Muscle of back (tissue), 11 donors: Measurements from ENCODE around the gene EFCAB6. TPM values are rescaled to one million over a fixed set of nuclear protein-coding genes. Genes with fewer than 3 reads are reported as not detected.

Source experiments
- DNase-seq, 3 donors: peaks; one replicate each; pipeline versions ENCODE4 v3.0.0 to v3.0.0-alpha.2; 2013
- polyA plus RNA-seq, 10 donors: library from polyadenylated mRNA; unstranded; fragments of 120-200 nt; gene quantifications; one replicate each; pipeline ENCODE4 v1.2.1, GENCODE V29; 2013; ENCODE audit not compliant: insufficient read length in 10 of 10

Gene EFCAB6
- polyA plus RNA-seq, 10 donors = 0.61 to 1.3 (median 0.80) TPM

DNA sequence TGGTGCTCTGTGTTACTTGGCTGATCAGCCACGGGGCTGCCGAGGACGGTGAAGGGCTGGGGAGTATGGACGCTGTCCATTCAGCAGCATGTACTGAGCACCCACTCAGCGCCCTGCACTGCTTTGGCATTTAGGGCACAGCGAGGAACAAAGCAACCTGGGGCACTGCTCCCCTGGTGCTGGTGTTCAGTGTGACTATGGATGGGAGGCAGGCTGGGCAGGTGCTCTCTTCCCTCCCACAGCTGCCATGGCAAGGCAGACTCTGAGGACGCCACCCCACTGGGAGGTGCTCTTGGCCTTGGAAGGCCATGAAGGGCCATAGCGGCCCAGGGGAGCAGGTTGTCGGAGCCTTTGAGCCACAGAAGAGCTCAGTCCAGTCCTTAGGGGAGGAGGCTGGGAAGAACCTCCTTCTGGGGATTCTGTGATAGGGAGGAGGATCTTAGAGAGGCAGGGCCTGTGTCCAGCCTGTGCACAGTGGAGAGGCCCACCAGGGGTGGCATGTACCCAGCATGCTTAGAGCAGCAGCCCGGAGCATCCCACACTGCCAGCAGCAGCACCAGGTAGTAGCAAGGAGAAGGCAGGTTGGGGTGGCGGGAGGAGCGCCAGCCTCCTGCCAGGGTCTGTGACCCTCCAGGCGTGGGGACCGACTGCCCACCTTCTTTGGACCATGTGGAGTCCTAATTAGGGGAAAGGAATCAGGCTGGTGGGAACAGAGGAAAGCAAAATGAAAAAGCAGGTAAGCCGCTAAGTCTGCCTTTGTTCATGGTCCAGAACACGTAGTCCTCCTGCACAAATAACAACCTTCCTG lies 258.4 kb downstream of the EFCAB6 start:
- DNase-seq = no peak

DNA sequence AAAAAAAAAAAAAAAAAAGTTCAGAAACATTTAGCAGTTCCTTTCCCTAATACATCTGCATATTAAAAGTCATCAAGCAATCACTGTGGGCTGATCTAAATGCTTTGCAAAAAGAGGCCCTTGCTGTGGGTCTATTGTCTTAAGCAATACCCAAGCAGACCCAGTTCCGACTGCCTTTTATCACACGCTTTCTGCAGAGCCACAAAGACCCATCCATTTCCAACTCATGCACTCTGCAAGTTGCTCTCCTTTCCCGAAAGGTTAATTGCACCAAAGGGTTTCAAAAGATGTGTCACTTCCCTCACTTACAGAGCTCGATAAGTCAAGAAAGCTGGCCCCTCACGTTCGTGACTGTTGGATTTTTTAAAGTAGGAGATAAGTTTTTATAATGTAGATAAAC lies 261.4 kb downstream of the EFCAB6 start:
- DNase-seq = no peak

DNA sequence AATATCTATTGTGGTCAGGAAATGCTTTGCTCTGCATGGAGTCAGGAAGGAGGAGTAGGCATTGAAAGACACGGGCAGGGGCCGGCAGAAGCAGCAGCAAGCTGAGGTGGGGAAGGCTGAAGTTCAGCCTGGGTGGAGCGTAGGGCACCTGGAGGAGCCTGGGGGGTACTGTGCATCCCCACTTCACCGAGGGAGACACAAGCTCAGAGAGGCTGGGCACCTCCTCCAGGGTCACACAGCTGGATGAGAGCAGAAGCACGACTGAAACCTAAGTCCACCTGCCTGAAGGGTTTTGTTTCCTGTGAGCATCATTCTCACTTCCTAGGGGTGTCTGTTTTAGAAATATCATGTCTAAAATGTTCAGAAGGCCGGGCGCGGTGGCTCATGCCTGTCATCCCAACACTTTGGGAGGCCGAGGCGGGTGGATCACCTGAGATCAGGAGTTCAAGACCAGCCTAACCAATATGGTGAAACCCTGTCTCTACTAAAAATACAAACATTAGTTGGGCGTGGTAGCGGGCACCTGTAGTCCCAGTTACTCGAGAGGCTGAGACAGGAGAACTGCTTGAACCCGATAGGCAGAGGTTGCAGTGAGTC lies 262.0 kb downstream of the EFCAB6 start:
- DNase-seq = no peak

DNA sequence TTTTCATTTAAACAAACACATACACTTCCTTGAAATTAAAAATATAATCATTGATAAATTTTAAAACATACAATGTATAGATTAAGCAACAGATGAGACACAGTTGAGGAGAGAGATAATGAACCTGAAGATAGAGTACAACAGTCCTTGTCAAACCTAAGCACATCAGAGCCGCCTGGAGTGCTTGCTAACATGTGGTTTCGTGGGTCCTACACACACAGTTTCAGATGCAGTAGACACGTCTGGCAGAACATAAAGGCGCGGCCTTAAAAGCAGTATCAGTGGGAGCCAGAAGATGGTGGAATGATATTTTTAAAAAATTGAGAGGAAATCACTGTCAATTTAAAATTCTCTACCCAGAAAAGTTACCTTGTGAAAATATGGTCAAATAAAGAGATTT lies 265.9 kb downstream of the EFCAB6 start:
- DNase-seq = no peak

DNA sequence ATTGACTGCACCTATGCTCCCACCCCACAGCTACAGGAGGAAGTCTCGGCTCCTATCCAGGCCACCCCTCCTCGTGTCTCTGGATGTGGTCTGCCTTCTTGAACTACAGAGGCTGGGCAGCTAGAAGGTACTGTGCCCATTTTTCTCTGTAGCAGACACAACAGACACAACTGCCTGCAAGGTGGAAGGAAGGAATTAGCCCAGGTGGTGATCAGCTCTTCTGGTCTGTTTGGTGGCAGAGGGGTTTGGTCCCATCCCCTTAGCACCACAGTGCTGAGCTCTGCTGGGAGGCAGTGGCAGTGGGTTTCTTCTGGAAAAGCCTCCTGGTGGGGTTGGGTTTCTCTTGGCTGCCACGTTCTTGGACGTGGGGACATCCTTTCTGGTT lies 267.8 kb downstream of the EFCAB6 start:
- DNase-seq = no peak

DNA sequence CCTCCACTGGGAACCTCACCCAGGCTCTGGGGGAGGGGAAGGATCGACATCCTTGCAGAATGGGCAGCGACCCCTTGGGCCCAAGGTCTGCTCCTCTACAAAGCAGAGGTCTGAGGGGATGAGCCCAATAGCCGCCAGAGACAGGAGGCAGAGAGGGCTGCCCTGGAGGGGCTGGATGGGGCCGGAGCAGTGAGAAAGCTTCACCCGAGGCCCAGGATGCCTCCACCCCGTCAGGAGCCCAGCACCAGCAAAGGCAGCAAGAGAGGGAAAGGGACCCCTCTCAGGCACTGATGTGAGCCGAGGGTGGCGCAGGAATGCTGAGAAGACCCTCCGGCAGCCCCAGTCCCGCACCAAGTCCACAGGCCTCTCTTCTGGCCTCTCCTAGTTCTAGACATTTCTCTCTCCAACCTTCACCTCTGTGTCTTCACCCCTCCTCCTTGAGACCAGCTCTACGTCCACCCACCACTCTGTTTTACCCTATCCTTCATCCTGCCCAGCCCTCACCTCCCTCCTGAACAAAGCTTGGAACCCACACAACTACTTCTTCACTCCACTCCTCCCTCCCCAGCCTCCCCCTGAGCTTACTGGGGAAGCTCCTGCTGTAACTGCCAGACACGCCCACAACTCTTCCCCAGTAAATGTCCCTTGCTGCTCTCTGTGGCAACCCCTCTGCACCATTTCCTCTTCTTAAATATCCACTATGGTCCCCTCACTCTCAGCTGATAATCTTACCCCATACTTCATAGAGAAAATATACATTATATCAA lies 268.4 kb downstream of the EFCAB6 start:
- no peak for DNase-seq

DNA sequence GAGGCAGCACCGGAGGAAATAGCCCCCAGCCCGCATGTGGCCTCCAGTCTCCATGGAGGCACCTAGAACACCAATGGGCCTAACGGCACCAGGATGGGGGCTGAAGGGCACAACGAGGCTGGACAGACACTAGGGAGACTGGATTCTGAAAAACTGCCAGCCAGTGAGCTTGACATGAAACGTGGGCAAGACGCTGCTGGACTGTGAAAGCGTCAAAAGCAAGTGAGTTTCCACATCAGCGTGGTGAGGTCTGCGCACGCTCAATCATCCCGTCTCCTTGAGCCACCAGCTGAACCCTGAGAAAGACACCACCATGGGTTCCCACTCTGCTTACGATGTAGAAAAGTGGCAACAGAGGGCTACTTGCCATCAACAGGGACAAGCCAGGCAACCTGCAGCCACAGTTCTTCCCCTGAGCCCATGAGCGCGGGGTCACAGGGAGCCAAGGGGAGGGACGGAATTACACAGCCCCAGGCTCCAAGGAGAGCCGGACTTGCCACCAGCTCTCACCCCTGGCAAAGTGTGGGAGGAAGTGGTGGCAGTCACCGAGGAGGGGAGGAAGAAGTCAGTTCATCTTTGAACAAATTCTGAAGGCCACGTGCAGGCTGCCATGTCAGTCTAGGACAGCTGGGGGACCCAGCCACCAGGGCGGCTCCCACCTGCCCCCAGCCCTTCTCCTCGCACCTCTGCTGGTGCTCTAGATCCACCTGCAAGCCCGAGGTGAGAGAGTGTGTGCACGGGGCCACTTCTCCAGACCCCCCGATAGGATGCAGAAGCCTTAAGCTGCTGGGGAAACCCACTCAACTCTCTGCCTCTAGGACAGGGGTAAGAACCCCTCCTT lies 269.2 kb downstream of the EFCAB6 start:
- no peak for DNase-seq

DNA sequence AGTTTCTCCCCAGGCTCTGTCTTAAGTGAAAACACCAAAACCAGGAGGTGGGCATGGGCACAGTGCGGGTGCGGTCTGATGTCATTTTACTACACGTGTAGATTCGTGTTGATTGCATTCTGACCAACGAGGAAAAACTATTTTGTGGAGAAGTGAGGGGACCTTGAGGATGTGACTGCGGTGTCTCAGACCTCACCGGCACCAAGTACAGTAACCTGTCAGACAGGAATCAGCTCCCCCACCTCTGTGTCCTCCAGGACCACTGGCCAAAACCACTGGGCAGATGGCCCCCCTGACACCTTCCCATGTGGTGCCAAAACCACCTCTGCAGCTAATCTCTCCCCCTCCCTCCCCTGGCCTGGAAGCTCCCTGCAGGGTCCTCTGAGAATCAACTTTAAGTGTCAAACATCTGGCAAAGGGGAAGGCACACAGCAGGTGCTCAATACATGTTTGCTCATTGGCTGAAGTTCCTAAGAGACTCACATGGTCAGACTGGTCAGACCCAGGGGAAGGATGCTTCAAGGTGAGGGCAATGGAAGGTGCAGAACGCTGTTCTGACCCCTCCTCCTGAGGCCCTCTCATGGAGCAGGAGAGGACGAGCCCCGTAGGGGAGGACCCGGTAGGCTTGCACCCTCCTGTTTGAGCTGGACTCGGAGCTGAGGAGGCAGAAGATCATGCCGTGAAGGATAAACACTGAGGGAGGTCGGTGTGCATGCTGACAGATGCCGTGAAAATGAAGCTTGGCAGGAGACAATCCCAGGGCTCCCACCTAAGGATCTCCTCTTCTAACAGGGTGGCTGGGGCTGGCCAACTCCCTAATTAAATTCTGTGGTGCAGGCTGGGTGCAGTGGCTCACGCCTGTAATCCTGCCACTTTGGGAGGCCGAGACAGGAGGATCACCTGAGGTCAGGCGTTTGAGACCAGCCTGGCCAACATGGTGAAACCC lies 270.4 kb downstream of the EFCAB6 start:
- DNase-seq = no peak

DNA sequence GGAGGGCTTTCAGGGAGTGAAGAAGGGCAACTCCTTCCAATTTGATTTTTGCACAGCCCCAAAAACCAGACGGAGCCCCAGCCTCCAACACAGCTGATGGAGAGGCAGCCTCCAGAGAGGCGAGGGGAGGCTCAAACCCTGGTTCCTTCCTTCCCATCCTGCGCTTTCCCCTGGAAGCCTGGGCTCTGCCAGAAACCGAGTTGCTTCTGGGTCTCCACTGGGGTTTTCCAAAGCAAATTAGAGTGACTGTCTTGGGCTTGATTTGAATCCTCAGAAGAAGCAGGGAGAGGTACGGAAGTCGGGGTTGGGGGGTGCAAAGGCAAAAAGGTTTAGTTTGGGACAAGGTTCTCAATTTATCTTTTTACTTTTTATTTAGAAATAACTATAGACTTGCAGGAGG lies 271.1 kb downstream of the EFCAB6 start:
- DNase-seq = no peak

DNA sequence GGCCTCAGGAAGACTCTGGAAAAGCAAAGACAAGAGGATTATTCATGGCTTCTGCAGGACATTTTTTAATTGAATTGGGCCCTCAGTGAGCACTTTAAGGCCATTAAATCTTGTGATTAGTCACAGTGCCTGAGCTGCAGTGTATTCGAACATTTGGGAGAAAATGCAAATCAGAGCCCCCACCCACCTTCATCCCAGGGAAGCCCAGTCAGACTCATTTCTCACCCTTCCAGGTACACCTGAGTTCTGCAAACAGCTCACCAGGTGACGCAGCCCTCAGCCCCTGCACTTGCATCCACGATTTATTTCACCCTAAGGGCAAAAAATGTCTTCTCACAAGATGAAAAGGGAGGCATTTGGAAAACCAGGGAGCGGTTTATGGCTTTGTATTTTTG lies 271.6 kb downstream of the EFCAB6 start:
- DNase-seq = no peak

DNA sequence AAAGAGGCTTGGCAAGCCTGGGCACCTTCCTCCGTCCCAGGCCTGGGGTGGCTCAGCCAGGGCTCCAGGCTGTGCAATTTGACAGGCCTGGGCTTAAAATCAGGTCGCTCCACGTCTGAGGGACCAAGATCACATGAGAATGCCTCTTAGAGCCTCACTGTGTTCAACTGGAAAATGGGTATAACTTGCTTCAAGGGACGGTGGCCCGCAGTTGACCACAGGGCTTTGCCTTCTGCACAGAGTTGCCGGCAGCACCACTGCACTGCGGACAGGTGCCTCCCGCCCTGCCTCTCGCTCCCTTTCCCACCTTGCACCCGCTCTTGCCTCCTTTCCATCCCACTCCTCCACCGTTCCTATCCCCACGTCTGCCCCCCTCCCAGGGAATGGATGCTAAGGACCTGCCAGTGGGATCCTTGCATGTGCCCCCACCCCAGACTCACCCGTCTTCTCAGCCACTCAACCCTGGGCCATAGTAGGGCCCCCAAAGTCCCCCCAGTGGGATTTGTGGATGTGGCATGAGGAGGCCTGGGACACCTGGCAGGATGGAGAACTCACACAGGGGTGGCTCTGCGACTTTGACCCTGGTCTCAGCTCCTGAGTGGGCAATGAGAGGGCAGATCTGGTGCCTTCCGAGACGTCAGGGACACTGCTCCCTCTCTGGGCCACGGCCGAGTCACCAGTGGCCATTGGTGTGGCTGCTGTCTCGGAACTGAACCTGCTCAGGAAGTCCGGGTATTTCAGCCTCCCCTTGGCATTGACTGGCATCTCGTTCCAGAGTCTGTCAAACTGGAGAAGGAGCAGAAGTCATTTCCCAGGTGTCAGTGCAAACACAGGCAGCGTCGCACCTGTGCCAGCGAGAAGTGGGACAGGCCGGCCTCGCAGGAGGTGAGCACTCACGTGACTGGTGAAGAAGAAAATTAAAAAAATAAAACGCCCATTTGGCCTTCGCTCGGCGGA lies 272.3 kb downstream of the EFCAB6 start:
- no peak for DNase-seq

DNA sequence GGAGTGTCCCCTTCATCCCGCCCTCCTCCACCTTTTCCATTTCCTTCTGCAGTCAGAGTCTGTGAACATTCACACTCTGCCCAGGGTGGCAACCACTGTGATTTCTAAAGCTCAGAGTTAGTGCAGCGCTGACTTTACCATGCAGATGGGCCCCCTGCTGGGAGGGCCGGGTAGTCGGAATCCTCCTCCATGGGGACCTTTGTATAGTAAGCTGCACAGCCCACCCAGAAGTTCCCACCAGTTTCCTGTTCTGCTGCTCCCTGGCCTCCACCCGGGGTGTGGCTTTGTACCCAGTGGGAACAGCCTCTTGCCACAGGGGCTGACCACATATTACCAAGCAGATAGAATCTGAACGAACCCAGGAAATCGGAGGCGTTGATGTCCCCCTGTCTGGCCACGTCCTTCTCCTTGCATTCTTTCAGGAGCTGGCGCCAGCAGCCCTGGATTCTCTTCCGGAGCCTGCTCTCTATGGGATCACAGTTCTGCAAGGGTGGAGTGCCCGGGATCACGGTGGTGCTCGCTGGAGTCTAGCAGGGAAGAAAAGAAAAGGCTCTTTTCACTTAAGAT lies 275.0 kb downstream of the EFCAB6 start:
- no peak for DNase-seq

DNA sequence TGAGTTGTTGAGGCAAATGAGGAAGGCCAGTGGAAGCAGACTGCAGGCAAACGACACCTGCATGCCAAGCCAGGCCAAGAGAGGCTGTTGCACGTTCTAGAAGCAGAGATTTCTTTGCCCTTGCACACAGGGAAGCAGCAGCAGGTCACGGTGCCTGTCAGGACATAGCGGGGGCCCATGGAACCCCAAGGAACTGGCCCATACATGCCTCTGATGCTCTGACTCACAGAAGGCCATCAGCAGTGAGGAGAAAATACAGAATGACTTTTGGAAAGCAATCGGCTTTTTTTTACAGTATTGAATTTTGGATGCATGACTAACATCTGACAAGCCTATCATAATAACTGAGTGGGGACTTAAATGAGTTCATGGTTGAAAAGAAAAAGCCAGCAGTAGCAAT lies 276.4 kb downstream of the EFCAB6 start:
- no peak for DNase-seq

DNA sequence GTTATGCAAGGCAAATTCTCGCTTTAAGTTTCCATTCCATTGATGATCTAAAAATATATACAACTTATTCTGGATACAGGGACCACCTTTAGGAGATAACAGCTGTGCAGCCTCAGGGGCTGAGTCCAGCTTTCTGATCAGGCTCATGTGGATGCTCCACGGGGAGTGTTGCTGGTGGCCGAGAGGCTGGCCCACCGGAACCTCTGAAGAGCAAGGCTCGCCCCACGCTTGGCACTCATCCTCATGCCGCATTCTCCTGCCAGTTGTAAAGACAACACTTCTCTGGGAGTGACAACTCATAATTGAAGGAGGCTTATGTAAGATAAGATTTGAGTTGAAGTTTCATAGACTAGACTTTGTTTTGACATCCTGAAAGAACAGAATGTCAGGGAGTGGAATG lies 276.8 kb downstream of the EFCAB6 start:
- DNase-seq = no peak

DNA sequence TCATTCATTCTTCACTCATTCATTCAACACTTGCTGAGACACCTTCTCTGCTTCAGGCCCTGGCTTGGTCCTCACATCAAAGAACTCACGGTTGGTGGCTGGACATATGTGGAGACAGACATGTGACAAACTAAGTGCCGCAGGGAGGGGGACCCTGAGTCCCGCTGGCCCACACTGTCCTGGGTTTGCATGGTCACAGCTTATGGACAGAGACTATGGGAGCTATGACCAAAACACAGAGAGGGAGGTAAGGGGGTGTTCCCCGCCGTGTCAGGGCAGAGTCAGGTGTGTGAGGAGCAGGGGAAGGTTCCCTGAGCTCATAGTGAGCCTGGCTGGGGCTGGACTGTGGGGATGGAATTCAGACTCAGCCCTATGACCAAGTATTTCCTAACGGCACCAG lies 277.2 kb downstream of the EFCAB6 start:
- DNase-seq = no peak

DNA sequence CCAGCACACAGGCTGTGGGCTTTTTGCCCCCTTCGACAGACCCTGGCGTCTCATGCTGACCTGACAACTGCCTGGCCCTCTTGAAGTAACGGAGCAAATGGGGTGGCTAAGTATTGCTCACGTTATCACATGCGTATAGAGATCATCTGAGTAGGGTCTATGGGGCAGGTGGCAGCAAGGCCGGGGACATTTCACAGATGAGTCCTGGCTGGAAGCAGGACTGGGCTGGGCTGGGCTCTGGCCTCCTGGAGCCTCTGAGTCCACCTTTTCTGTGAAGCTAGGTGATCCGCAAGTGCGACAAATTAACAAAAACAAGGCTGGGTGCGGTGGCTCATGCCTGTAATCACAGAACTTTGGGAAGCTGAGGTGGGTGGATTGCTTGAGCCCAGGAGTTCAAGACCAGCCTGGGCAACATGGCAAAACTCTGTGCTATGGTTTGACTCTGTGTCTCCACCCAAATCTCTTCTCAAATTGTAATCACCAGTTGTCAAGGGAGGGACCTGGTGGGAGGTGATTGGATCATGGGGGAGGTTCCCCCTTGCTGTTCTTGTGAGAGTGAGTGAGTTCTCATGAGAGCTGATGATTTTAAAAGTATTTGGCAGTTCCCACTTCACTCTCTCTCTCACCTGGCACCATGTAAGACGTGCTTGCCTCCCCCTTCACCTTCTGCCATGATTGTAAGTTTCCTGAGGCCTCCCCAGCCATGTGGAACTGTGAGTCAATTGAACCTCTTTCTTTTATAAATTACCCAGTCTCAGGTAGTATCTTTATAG lies 278.3 kb downstream of the EFCAB6 start:
- no peak for DNase-seq

DNA sequence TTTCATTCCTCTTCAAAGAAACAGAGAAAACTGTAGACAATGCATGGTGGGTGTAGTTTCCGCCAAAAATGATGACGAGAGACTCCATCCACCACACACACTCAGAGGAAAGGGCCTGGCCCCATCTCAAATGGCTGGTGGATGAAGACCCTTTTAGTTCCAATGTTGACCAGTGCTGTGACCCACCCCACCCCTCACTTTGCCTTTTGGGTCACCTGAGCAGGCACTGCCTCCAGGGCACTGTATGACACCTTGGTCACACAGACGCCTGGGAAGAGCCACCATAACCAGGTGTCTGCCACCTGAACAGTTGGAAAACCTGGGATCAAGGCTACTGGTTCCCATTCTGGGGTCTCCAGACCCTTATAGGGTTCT lies 279.0 kb downstream of the EFCAB6 start:
- no peak for DNase-seq

DNA sequence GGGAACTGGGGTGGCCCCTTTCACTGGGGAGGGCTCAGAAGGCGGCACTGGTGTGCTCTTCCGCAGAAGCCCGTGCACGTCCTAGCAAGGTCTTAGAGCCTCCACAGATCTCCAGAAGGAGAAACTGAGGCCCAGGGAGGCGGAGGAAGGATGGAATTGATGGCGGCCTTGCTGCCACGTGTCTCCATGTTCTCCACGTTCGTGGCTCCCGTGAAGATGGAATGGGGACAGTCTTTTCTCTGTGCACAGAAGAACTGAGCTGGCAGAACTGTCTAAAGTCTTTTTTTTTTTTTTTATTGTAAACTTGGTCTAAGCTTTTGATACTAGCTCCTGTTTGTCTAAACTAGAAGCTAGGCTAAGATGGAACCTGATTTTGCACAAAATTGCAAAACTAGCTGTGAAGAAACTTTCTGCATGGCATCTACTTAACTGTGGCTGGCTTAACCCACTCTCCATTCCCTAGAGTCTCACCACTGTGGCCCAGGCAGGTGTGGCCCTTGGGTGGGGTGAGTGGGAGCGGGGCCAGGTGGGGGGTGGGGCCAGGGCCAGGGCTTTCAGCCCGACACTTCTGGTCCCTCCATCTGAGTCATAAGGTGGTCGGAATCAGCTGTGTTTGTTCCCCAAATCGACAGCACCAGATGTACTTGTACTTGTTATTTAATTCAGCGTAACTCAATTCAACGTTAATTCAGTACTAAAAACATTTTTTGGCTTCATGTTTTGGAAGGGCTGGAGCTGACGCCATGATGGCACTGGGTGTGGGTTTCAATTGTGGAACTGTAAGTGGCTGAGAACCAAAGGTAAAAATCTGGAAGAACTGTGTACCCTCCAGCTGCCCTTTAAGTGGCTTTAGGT lies 279.6 kb downstream of the EFCAB6 start:
- no peak for DNase-seq
